ENCODE measurements around the gene EIF4G2. TPM values are rescaled to one million over a fixed set of nuclear protein-coding genes. Genes with fewer than 3 reads are reported as not detected.

EIF4G2 gene
- total and polyA plus RNA-seq, 10 of the 15 experiments (the other 5 are each of a cell fraction or from before 2014, with no cell fraction given), result 210 to 1,104 (median 713) TPM

- 0 out of 4 replicates have a peak, but pooled peaks of 1 of the 2 experiments have one; percentile 60 for TF ChIP-seq IKZF2 (IDR thresholded peaks at IDR 0.05)
- no peak for TF ChIP-seq SPI1 (IDR thresholded peaks at IDR 0.05; ENCODE audit: borderline replicate concordance, insufficient read depth, low read depth, low read length)
- TF ChIP-seq RUNX3 (IDR thresholded peaks at IDR 0.05; ENCODE audit: low read length), result 0 out of 2 replicates have a peak, but pooled peaks have one; percentile 15
- TF ChIP-seq NFYA (IDR thresholded peaks at IDR 0.05; ENCODE audit: borderline replicate concordance, low read depth, low read length), result no peak
Observed at GRCh38 chr11:10809373-10810160, 841 bp upstream of the EIF4G2 start (continued).

- FAIRE-seq (no peak), DNase-seq (ENCODE audit: low read depth, low spot score) (no peak), ATAC-seq (no peak; the same call in 2 of the 3 replicates)
- peaks cover 48% of the 10 kb centered on the region for H3K79me2 ChIP-seq (ENCODE audit: control insufficient read depth, insufficient read depth, low read length)
- ChIA-PET CTCF (interaction anchor here (0.6 to 3.1 kb wide), 6 partner anchors 12 to 1084 kb away, joined by 3 to 24 read pairs (median 4); partner anchors contain the start of gene ZBED5), SMC1A (ENCODE audit: uncharacterized antibody, unreplicated experiment) (interaction anchor here (0.7 to 4.2 kb wide), 7 partner anchors 12 to 87 kb away, joined by 3 to 31 read pairs (median 3); partner anchors contain the start of gene ZBED5), POLR2A (interaction anchor here (0.6 to 4.3 kb wide), 16 partner anchors 8 to 1933 kb away, joined by 3 to 87 read pairs (median 5); partner anchors contain the start of genes CTR9 and ZBED5), RAD21 (ENCODE audit: unreplicated experiment) (interaction anchor here (0.8 to 3.2 kb wide), 11 partner anchors 9 to 1035 kb away, joined by 3 to 32 read pairs (median 6); partner anchors contain the start of genes CTR9 and ZBED5)
- peak overlapping the region; percentile 11; the same call in 1 of the 2 replicates for H3K4me2 ChIP-seq (ENCODE audit: control insufficient read depth, insufficient read depth)
- H2AFZ ChIP-seq (ENCODE audit: control insufficient read depth, low read depth, low read length), result peak overlapping the region; percentile 43
- H3K4me1 ChIP-seq (ENCODE audit: control insufficient read depth, insufficient read depth, low read length), result peaks cover 10% of the 10 kb centered on the region; the same call in 1 of the 2 replicates
- no peaks in the 10 kb centered on the region for H3K9me3 ChIP-seq (replicated peaks; ENCODE audit: control insufficient read depth, insufficient read depth, low read length)
- H3K27me3 ChIP-seq (replicated peaks in 1 of 2; ENCODE audit: control insufficient read depth in 2 of 2, insufficient read depth in 2 of 2, low read length in 1 of 2), result no peaks in the 10 kb centered on the region
- no peaks in the 10 kb centered on the region for H4K20me1 ChIP-seq (ENCODE audit: control insufficient read depth, insufficient read depth)
- H3K4me3 ChIP-seq, result peak overlapping the region; percentile 70
- intact Hi-C loops (cut with micrococcal nuclease; ENCODE audit: unreplicated experiment) (loop anchor here (5.0 kb wide), 2 partner anchors 56 to 1034 kb away; partner anchors contain the start of genes CTR9 and USP47), in situ Hi-C loops (cut with MboI) (no loop called here)
- 0% methylated on average over 20 of the region's 36 CpGs for whole genome bisulfite sequencing (ENCODE audit: insufficient coverage, insufficient replicate concordance, low lambda C conversion rate, missing lambda C conversion rate)
- H3K36me3 ChIP-seq (ENCODE audit: control insufficient read depth in 2 of 2, insufficient read depth in 2 of 2, low read length in 1 of 2), result peaks cover 6 to 30% of the 10 kb centered on the region in 2 experiments
- peak overlapping the region; percentile 98 for H3K9ac ChIP-seq (ENCODE audit: control insufficient read depth, insufficient read depth, low read length)
- BruUV-seq (replicated peaks), result no TSS peak
- peak overlapping the region; percentile 98 for H3K27ac ChIP-seq (ENCODE audit: control insufficient read depth, insufficient read depth)
- TF ChIP-seq ESRRA (IDR thresholded peaks at IDR 0.05; ENCODE audit: low read length), result no peak
- no peak for TF ChIP-seq EGR1 (IDR thresholded peaks at IDR 0.05; ENCODE audit: borderline replicate concordance in 1 of 2, low read depth in 2 of 2, low read length in 2 of 2)
- peak; percentile 75 for TF ChIP-seq POLR2A (IDR thresholded peaks at IDR 0.05; ENCODE audit: low read depth, low read length)
- TF ChIP-seq NBN (IDR thresholded peaks at IDR 0.05), result no peak
- 0 out of 2 replicates have a peak, but pooled peaks have one; percentile 12 for TF ChIP-seq ZBTB11 (CRISPR knock-in tag; IDR thresholded peaks at IDR 0.05)
- TF ChIP-seq MYC (IDR thresholded peaks at IDR 0.05; ENCODE audit: insufficient read depth, insufficient read length, insufficient replicate concordance, low read length, severe bottlenecking), result peak; percentile 16
- no peak for TF ChIP-seq SKIL (IDR thresholded peaks at IDR 0.05; ENCODE audit: low read depth, poor library complexity, severe bottlenecking)
Observed at GRCh38 chr11:10808235-10808552, 532 bp downstream of the EIF4G2 start.

Data from GM12878 (cell line).